ENCODE measurements around the gene PDCD2L. TPM values are rescaled to one million over a fixed set of nuclear protein-coding genes. Genes with fewer than 3 reads are reported as not detected.
"Not testable (repeated sequence)": the region's sequence is repeated elsewhere in the genome, so short reads cannot be mapped to it uniquely, and the experiment has no call there.

Gene PDCD2L
- total RNA-seq, 2 donors from 2014 or later: 5.9 to 6.2 TPM

- Mint-ChIP-seq H3K4me3 (no peak overlapping the region), H3K27ac (no peak overlapping the region), H3K4me1 (peaks cover 18% of the 10 kb centered on the region), H3K36me3 (ENCODE audit: low read depth) (peaks cover 12% of the 10 kb centered on the region), H3K27me3 (no peaks in the 10 kb centered on the region)
- DNase-seq (no peak), ATAC-seq (no peak)
- H3K9me3 ChIP-seq (ENCODE audit: control insufficient read depth, low read length, poor library complexity, severe bottlenecking): no peaks in the 10 kb centered on the region
Observed at GRCh38 chr19:34448191-34448590, 44.0 kb downstream of the PDCD2L start.

GRCh38 chr19:34452723-34453122, 48.5 kb downstream of the PDCD2L start:
- H3K27me3 Mint-ChIP-seq: no peaks in the 10 kb centered on the region
- peaks cover 6% of the 10 kb centered on the region for H3K36me3 Mint-ChIP-seq (ENCODE audit: low read depth)
- no peak overlapping the region for H3K4me3 Mint-ChIP-seq
- DNase-seq (no peak), ATAC-seq (no peak)
- H3K9me3 ChIP-seq (ENCODE audit: control insufficient read depth, low read length, poor library complexity, severe bottlenecking): no peaks in the 10 kb centered on the region
- H3K4me1 Mint-ChIP-seq: peaks cover 16% of the 10 kb centered on the region
- H3K27ac Mint-ChIP-seq: no peak overlapping the region

GRCh38 chr19:34454091-34454490, 49.9 kb downstream of the PDCD2L start:
- H3K9me3 ChIP-seq (ENCODE audit: control insufficient read depth, low read length, poor library complexity, severe bottlenecking): no peaks in the 10 kb centered on the region
- ATAC-seq: no peak
- Mint-ChIP-seq H3K4me3 (no peak overlapping the region), H3K4me1 (peaks cover 9% of the 10 kb centered on the region), H3K36me3 (ENCODE audit: low read depth) (peaks cover 7% of the 10 kb centered on the region), H3K27ac (no peak overlapping the region), H3K27me3 (no peaks in the 10 kb centered on the region)
- no peak for DNase-seq

GRCh38 chr19:34454685-34455084, 50.5 kb downstream of the PDCD2L start:
- H3K27ac Mint-ChIP-seq: no peak overlapping the region
- no peak overlapping the region for H3K4me3 Mint-ChIP-seq
- no peak for ATAC-seq
- DNase-seq: no peak
- no peaks in the 10 kb centered on the region for H3K9me3 ChIP-seq (ENCODE audit: control insufficient read depth, low read length, poor library complexity, severe bottlenecking)
- H3K36me3 Mint-ChIP-seq (ENCODE audit: low read depth): peaks cover 8% of the 10 kb centered on the region
- H3K27me3 Mint-ChIP-seq: no peaks in the 10 kb centered on the region
- peaks cover 12% of the 10 kb centered on the region for H3K4me1 Mint-ChIP-seq

- not testable (repeated sequence) for H3K36me3 Mint-ChIP-seq (ENCODE audit: low read depth); H3K4me1 Mint-ChIP-seq; DNase-seq; ATAC-seq; H3K9me3 ChIP-seq (ENCODE audit: control insufficient read depth, low read length, poor library complexity, severe bottlenecking); H3K27me3 Mint-ChIP-seq; H3K27ac Mint-ChIP-seq; H3K4me3 Mint-ChIP-seq
Observed at GRCh38 chr19:34455783-34456480, 51.7 kb downstream of the PDCD2L start.

- DNase-seq (no peak), ATAC-seq (no peak)
- Mint-ChIP-seq H3K4me1 (peaks cover 14% of the 10 kb centered on the region), H3K4me3 (no peak overlapping the region), H3K27ac (peak overlapping the region; percentile 11), H3K27me3 (no peaks in the 10 kb centered on the region), H3K36me3 (ENCODE audit: low read depth) (peaks cover 17% of the 10 kb centered on the region)
- H3K9me3 ChIP-seq (ENCODE audit: control insufficient read depth, low read length, poor library complexity, severe bottlenecking): no peaks in the 10 kb centered on the region
Observed at GRCh38 chr19:34457446-34457845, 53.2 kb downstream of the PDCD2L start.

- DNase-seq (no peak), ATAC-seq (no peak)
- peaks cover 17% of the 10 kb centered on the region for H3K36me3 Mint-ChIP-seq (ENCODE audit: low read depth)
- no peaks in the 10 kb centered on the region for H3K27me3 Mint-ChIP-seq
- peaks cover 11% of the 10 kb centered on the region for H3K4me1 Mint-ChIP-seq
- H3K4me3 Mint-ChIP-seq: no peak overlapping the region
- peak overlapping the region; percentile 14 for H3K27ac Mint-ChIP-seq
- H3K9me3 ChIP-seq (ENCODE audit: control insufficient read depth, low read length, poor library complexity, severe bottlenecking): no peaks in the 10 kb centered on the region
Observed at GRCh38 chr19:34458677-34459076, 54.5 kb downstream of the PDCD2L start.

- ATAC-seq (no peak), DNase-seq (no peak)
- H3K9me3 ChIP-seq (ENCODE audit: control insufficient read depth, low read length, poor library complexity, severe bottlenecking): no peaks in the 10 kb centered on the region
- Mint-ChIP-seq H3K27ac (no peak overlapping the region), H3K27me3 (no peaks in the 10 kb centered on the region), H3K4me3 (no peak overlapping the region), H3K4me1 (peaks cover 11% of the 10 kb centered on the region), H3K36me3 (ENCODE audit: low read depth) (peaks cover 17% of the 10 kb centered on the region)
Observed at GRCh38 chr19:34459614-34460013, 55.4 kb downstream of the PDCD2L start.

- no peaks in the 10 kb centered on the region for H3K9me3 ChIP-seq (ENCODE audit: control insufficient read depth, low read length, poor library complexity, severe bottlenecking)
- H3K27me3 Mint-ChIP-seq: no peaks in the 10 kb centered on the region
- ATAC-seq: no peak
- peaks cover 11% of the 10 kb centered on the region for H3K4me1 Mint-ChIP-seq
- no peak for DNase-seq
- peak overlapping the region; percentile 61 for H3K27ac Mint-ChIP-seq
- peaks cover 15% of the 10 kb centered on the region for H3K36me3 Mint-ChIP-seq (ENCODE audit: low read depth)
- no peak overlapping the region for H3K4me3 Mint-ChIP-seq
Observed at GRCh38 chr19:34461375-34462100, 57.3 kb downstream of the PDCD2L start.

- not testable (repeated sequence) for H3K4me3 Mint-ChIP-seq; ATAC-seq; H3K4me1 Mint-ChIP-seq; H3K9me3 ChIP-seq (ENCODE audit: control insufficient read depth, low read length, poor library complexity, severe bottlenecking); DNase-seq; H3K27ac Mint-ChIP-seq; H3K27me3 Mint-ChIP-seq
- H3K36me3 Mint-ChIP-seq (ENCODE audit: low read depth): peaks cover 20% of the 10 kb centered on the region
Observed at GRCh38 chr19:34464785-34465184, 60.6 kb downstream of the PDCD2L start.

- no peak overlapping the region for H3K27ac Mint-ChIP-seq
- peaks cover 17% of the 10 kb centered on the region for H3K36me3 Mint-ChIP-seq (ENCODE audit: low read depth)
- no peak overlapping the region for H3K4me3 Mint-ChIP-seq
- H3K4me1 Mint-ChIP-seq: peaks cover 6% of the 10 kb centered on the region
- no peaks in the 10 kb centered on the region for H3K9me3 ChIP-seq (ENCODE audit: control insufficient read depth, low read length, poor library complexity, severe bottlenecking)
- ATAC-seq (no peak), DNase-seq (no peak)
- H3K27me3 Mint-ChIP-seq: no peaks in the 10 kb centered on the region
Observed at GRCh38 chr19:34468409-34468808, 64.2 kb downstream of the PDCD2L start.

GRCh38 chr19:34469026-34469425, 64.8 kb downstream of the PDCD2L start:
- not testable (repeated sequence) for H3K4me3 Mint-ChIP-seq; H3K27ac Mint-ChIP-seq; DNase-seq; ATAC-seq; H3K27me3 Mint-ChIP-seq; H3K4me1 Mint-ChIP-seq; H3K9me3 ChIP-seq (ENCODE audit: control insufficient read depth, low read length, poor library complexity, severe bottlenecking)
- H3K36me3 Mint-ChIP-seq (ENCODE audit: low read depth): peaks cover 17% of the 10 kb centered on the region

- ATAC-seq (no peak), DNase-seq (no peak)
- Mint-ChIP-seq H3K27me3 (no peaks in the 10 kb centered on the region), H3K36me3 (ENCODE audit: low read depth) (peaks cover 13% of the 10 kb centered on the region), H3K4me1 (peaks cover 7% of the 10 kb centered on the region), H3K4me3 (no peak overlapping the region), H3K27ac (no peak overlapping the region)
- no peaks in the 10 kb centered on the region for H3K9me3 ChIP-seq (ENCODE audit: control insufficient read depth, low read length, poor library complexity, severe bottlenecking)
Observed at GRCh38 chr19:34471906-34472700, 67.9 kb downstream of the PDCD2L start.

Measured in T-helper 17 cell (primary cell).